Upper lobe of left lung (tissue), 6 donors: ENCODE measurements around the gene ERMARD. TPM values are rescaled to one million over a fixed set of nuclear protein-coding genes. Genes with fewer than 3 reads are reported as not detected.
"Not testable (repeated sequence)": the region's sequence is repeated elsewhere in the genome, so short reads cannot be mapped to it uniquely, and the experiment has no call there.

Experiments
- ATAC-seq, 2 donors: fragments of 200-7000 bp; cut with Tn5 transposase; one replicate each; pipeline ENCODE4 v1.9.1; 2022; ENCODE audit warnings: mild to moderate bottlenecking in 2 of 2, moderate library complexity in 2 of 2; ENCODE audit not compliant: low FRiP score in 2 of 2
- DNase-seq, 2 donors: peaks; one replicate each; pipeline ENCODE4 v3.0.0-alpha.2; 2019 to 2020
- H3K27ac ChIP-seq, 4 donors: fragments of 200-600 bp; sonication (generic); one replicate each; pipeline ENCODE4 v1.5.1; 2016 to 2019
- H3K27me3 ChIP-seq, 4 donors: fragments of 200-600 bp; sonication (generic); one replicate each; pipeline ENCODE4 v1.5.1; 2017 to 2019
- H3K36me3 ChIP-seq, 4 donors: fragments of 200-600 bp; sonication (generic); one replicate each; pipeline ENCODE4 v1.5.1; 2016 to 2019
- H3K4me1 ChIP-seq, 4 donors: fragments of 200-600 bp; sonication (generic); one replicate each; pipeline ENCODE4 v1.5.1; 2018 to 2019
- H3K4me3 ChIP-seq, 4 donors: fragments of 200-600 bp; sonication (generic); one replicate each; pipeline ENCODE4 v1.5.1; 2017 to 2019; ENCODE audit warnings: mild to moderate bottlenecking in 2 of 4, moderate library complexity in 1 of 4
- H3K9me3 ChIP-seq, 4 donors: fragments of 200-600 bp; sonication (generic); one replicate each; pipeline ENCODE4 v1.5.1; 2018 to 2019
- CTCF ChIP-seq, 6 experiments: fragments of 450-650 bp in 4 of 6; fragments of 200-600 bp in 2 of 6; sonication (generic) in 2 of 6; IDR thresholded peaks; one replicate each; pipeline ENCODE4 v1.5.1; 2016 to 2019; ENCODE audit warnings: antibody characterized with exemption in 6 of 6
- EP300 ChIP-seq, 4 donors: sonication (generic); formaldehyde crosslinking; IDR thresholded peaks; one replicate each; pipeline ENCODE4 v1.5.1; 2017; ENCODE audit warnings: antibody characterized with exemption in 4 of 4, control low read depth in 2 of 4
- POLR2A ChIP-seq, 4 donors: fragments of 450-650 bp; IDR thresholded peaks; one replicate each; pipeline ENCODE4 v1.5.1; 2016 to 2017; ENCODE audit warnings: antibody characterized with exemption in 4 of 4, mild to moderate bottlenecking in 2 of 4
- POLR2AphosphoS5 ChIP-seq, 2 donors: sonication (generic); formaldehyde crosslinking; IDR thresholded peaks; one replicate each; pipeline ENCODE4 v1.5.1; 2017; ENCODE audit warnings: antibody characterized with exemption in 2 of 2
- WGBS, 2 donors: methylation state at CpG; one replicate each; pipeline ENCODE4 v1.1.5; 2017 to 2018; 5-methylcytosine and 5-hydroxymethylcytosine counted together
- total RNA-seq, 6 donors: library from RNA; depleted of rRNA in 4 of 6; stranded (reverse); fragments of >200 nt in 4 of 6; gene quantifications; one replicate each; pipeline versions ENCODE4 v1.1.0 to v1.2.1, GENCODE V29; 2016 to 2021
- donor health status: DM: no; HTN: no; CAD: no; lungs with moderate emphysema.
- donor health status: DM: no; HTN: yes; CAD: no; lungs with severe emphysema.

Gene ERMARD
- total RNA-seq, 6 donors from 2014 or later: 12.6 to 51.3 (median 18.5) TPM

- no peaks in the 10 kb centered on the region for H3K9me3 ChIP-seq
- no peak overlapping the region for H3K4me3 ChIP-seq
- no peak for DNase-seq
- TF ChIP-seq POLR2AphosphoS5 (IDR thresholded peaks at IDR 0.05) (no peak), CTCF (IDR thresholded peaks at IDR 0.05) (no peak), EP300 (IDR thresholded peaks at IDR 0.05) (no peak), POLR2A (IDR thresholded peaks at IDR 0.05) (no peak)
- no peak overlapping the region for H3K27ac ChIP-seq
- no peaks in the 10 kb centered on the region for H3K27me3 ChIP-seq
- peaks cover 5 to 84% (median 44%) of the 10 kb centered on the region in 4 donors for H3K36me3 ChIP-seq
- peaks cover 0 to 6% (median 0%) of the 10 kb centered on the region in 4 donors for H3K4me1 ChIP-seq
- ATAC-seq: no peak
- 90 to 91% methylated on average over 10 of the region's 10 CpGs for WGBS, 2 donors
Measured at GRCh38 chr6:169763881-169764280, 12.5 kb downstream of the ERMARD start.

GRCh38 chr6:169765789-169766188 is 14.4 kb downstream of the ERMARD start:
- WGBS, 2 donors: 68 to 77% methylated on average over 10 of the region's 10 CpGs
- not testable (repeated sequence) for ATAC-seq, H3K27ac ChIP-seq, H3K4me1 ChIP-seq, H3K9me3 ChIP-seq, DNase-seq, H3K4me3 ChIP-seq, H3K27me3 ChIP-seq
- H3K36me3 ChIP-seq: peaks cover 7 to 69% (median 39%) of the 10 kb centered on the region in 4 donors

GRCh38 chr6:169766232-169766631 is 14.8 kb downstream of the ERMARD start:
- WGBS, 2 donors: 73 to 81% methylated on average over 5 of the region's 5 CpGs

GRCh38 chr6:169766921-169767736 is 15.7 kb downstream of the ERMARD start:
- Histone ChIP-seq H3K4me3 (no peak overlapping the region), H3K9me3 (no peaks in the 10 kb centered on the region), H3K36me3 (peaks cover 12 to 62% (median 35%) of the 10 kb centered on the region in 4 donors), H3K4me1 (peaks cover 0 to 6% (median 0%) of the 10 kb centered on the region in 4 donors), H3K27ac (no peak overlapping the region), H3K27me3 (no peaks in the 10 kb centered on the region)
- 96% methylated on average over 13 of the region's 13 CpGs for WGBS, 2 donors
- TF ChIP-seq POLR2A (IDR thresholded peaks at IDR 0.05) (no peak), CTCF (IDR thresholded peaks at IDR 0.05) (no peak), EP300 (IDR thresholded peaks at IDR 0.05) (no peak), POLR2AphosphoS5 (IDR thresholded peaks at IDR 0.05) (no peak)
- DNase-seq (no peak), ATAC-seq (no peak)

More at GRCh38 chr6:169766232-169766631, 14.8 kb downstream of the ERMARD start:
- Histone ChIP-seq H3K36me3 (peaks cover 7 to 65% (median 36%) of the 10 kb centered on the region in 4 donors), H3K4me1 (peaks cover 0 to 6% (median 0%) of the 10 kb centered on the region in 4 donors), H3K9me3 (no peaks in the 10 kb centered on the region), H3K4me3 (no peak overlapping the region), H3K27ac (no peak overlapping the region), H3K27me3 (no peaks in the 10 kb centered on the region)
- no peak for TF ChIP-seq POLR2AphosphoS5 (IDR thresholded peaks at IDR 0.05)
- TF ChIP-seq POLR2A (IDR thresholded peaks at IDR 0.05): no peak
- TF ChIP-seq EP300 (IDR thresholded peaks at IDR 0.05): no peak
- TF ChIP-seq CTCF (IDR thresholded peaks at IDR 0.05): no peak
- DNase-seq (no peak), ATAC-seq (no peak)

- H3K4me3 ChIP-seq: no peak overlapping the region
- no peak for ATAC-seq
- no peaks in the 10 kb centered on the region for H3K27me3 ChIP-seq
- no peaks in the 10 kb centered on the region for H3K4me1 ChIP-seq
- 94 to 98% methylated on average over 9 of the region's 9 CpGs for WGBS, 2 donors
- TF ChIP-seq POLR2A (IDR thresholded peaks at IDR 0.05): no peak
- TF ChIP-seq EP300 (IDR thresholded peaks at IDR 0.05): no peak
- TF ChIP-seq POLR2AphosphoS5 (IDR thresholded peaks at IDR 0.05): no peak
- TF ChIP-seq CTCF (IDR thresholded peaks at IDR 0.05): no peak
- no peak overlapping the region for H3K27ac ChIP-seq
- DNase-seq: no peak
- H3K36me3 ChIP-seq: peaks cover 16 to 61% (median 38%) of the 10 kb centered on the region in 4 donors
- H3K9me3 ChIP-seq: no peaks in the 10 kb centered on the region
Measured at GRCh38 chr6:169774347-169774746, 22.9 kb downstream of the ERMARD start.
